ENCODE results near the gene RFTN1.

The RFTN1 gene

DNA sequence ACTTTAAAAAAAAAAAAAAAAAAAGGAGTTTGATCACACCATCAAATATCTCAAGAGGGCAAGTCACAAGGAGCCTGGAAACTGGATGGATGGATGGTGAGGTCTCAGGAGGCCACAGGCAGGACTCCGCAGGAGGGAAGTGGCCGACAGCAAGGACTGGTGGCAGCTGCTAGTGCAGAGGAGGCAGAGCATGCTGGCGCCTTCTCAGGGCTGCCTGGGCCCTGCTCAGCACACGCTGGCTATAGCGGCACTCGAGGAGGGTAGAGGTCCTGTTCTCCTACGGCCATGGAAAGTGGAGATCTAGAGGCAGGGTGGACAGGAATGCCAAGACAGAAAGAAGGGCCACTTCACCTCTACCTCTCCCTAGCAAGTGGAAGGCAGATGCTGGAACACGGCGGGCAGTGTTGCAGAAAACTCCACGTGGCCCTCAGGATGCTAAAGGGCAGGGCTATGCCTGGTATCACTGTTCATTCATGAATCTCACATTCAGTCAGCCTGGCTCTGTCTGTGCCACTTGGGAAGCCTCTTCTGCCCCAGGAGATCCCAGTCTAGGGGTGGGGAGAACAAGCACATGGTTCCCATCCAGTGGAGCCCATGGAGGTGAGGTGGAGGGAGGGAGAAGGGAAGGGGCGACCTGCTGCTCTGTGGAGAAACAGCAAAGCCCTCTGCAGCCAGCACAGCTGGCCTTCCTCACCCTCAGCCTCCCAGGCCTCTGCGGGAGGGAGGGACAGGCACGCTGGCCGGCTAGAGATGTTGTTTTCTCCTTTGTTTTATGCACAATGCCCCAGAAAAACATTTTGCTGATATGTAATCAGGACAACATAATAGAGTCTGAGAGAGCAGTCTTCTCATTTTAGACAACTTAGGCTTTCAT, 177.5 kb downstream of the RFTN1 start:
- Histone ChIP-seq H3K36me3 (ENCODE audit: insufficient read depth, low read length) (no peaks in the 10 kb centered on the region), H3K27me3 (ENCODE audit: control insufficient read depth in 1 of 2, insufficient read depth in 2 of 2, low read length in 2 of 2) (no peaks in the 10 kb centered on the region), H3K4me1 (ENCODE audit: insufficient read depth, low read length) (no peaks in the 10 kb centered on the region), H3K27ac (ENCODE audit: low read depth, low read length) (no peak overlapping the region), H3K9me3 (ENCODE audit: low read length) (no peaks in the 10 kb centered on the region), H3K4me3 (ENCODE audit: low read depth in 1 of 2, low read length in 2 of 2) (no peak overlapping the region), H3K9ac (ENCODE audit: low read length) (no peak overlapping the region)

DNA sequence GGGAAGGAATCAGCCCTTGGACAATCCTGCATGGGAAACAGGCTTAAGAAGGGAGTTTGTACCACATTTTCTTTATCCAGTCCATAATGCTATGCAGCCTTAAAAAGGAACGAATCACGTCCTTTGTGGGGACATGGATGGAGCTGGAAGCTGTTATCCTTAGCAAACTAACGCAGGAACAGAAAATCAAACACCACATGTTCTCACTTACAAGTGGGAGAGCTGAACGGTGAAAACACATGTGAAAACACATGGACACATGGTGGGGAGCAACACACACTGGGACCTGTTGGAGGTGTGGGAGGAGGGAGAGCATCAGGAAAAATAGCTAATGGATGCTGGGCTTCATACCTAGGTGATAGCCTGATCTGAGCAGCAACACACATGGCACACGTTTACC, 178.2 kb downstream of the RFTN1 start:
- Histone ChIP-seq H3K9ac (ENCODE audit: low read length) (no peak overlapping the region), H3K27ac (ENCODE audit: low read depth, low read length) (no peak overlapping the region), H3K4me1 (ENCODE audit: insufficient read depth, low read length) (no peaks in the 10 kb centered on the region), H3K27me3 (ENCODE audit: control insufficient read depth in 1 of 2, insufficient read depth in 2 of 2, low read length in 2 of 2) (no peaks in the 10 kb centered on the region), H3K4me3 (ENCODE audit: low read depth in 1 of 2, low read length in 2 of 2) (no peak overlapping the region), H3K9me3 (ENCODE audit: low read length) (no peaks in the 10 kb centered on the region), H3K36me3 (ENCODE audit: insufficient read depth, low read length) (no peaks in the 10 kb centered on the region)

DNA sequence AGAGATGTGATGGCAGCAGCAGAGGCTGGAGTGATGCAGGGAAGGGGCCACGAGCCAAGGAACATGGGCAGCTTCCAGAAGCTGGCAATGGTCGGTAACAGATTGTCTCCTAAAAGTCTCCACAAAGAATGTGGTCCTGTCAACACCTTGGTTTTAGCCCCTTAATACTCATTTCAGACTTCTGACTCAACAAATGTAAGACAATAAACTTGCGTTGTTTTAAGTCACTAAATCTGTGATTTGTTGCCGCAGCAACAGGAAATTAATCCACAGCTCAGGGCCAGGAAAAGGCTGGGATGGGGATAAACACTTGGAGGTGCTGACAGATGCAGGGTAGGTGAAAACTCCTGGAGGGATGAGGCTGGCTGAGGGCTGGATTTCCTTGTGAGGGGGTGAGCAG, 178.6 kb downstream of the RFTN1 start:
- H3K36me3 ChIP-seq (ENCODE audit: insufficient read depth, low read length) = no peaks in the 10 kb centered on the region
- H3K4me3 ChIP-seq (ENCODE audit: low read depth in 1 of 2, low read length in 2 of 2) = no peak overlapping the region
- H3K9me3 ChIP-seq (ENCODE audit: low read length) = no peaks in the 10 kb centered on the region
- H3K27ac ChIP-seq (ENCODE audit: low read depth, low read length) = no peak overlapping the region
- H3K27me3 ChIP-seq (ENCODE audit: control insufficient read depth in 1 of 2, insufficient read depth in 2 of 2, low read length in 2 of 2) = no peaks in the 10 kb centered on the region
- H3K4me1 ChIP-seq (ENCODE audit: insufficient read depth, low read length) = no peaks in the 10 kb centered on the region
- no peak overlapping the region for H3K9ac ChIP-seq (ENCODE audit: low read length)

DNA sequence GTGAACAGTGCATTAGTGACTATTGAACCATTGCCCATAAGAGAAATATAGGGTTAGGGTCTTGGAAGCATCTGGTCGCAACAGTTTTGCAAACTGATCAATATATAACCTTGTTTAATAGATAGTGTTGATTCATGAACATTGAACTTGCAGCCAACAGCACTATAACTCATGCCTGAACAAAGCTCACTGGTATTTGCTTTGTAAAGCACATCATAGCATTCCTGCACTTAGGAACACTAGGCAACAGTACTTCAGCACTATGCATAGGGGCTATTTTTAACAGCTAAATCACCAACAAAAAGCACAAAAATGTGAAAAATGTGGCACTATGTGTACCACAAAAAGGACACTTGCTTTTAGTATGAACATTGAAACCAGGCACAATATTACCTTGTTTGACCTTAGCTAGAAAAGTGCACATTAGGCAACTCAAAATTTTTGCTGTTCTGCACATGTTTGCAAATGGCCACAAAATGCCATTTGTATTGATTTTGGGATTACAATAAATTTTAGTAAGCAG, 180.5 kb downstream of the RFTN1 start:
- no peaks in the 10 kb centered on the region for H3K4me1 ChIP-seq (ENCODE audit: insufficient read depth, low read length)
- H3K27me3 ChIP-seq (ENCODE audit: control insufficient read depth in 1 of 2, insufficient read depth in 2 of 2, low read length in 2 of 2) = no peaks in the 10 kb centered on the region
- H3K9ac ChIP-seq (ENCODE audit: low read length) = no peak overlapping the region
- H3K36me3 ChIP-seq (ENCODE audit: insufficient read depth, low read length) = no peaks in the 10 kb centered on the region
- H3K4me3 ChIP-seq (ENCODE audit: low read depth in 1 of 2, low read length in 2 of 2) = no peak overlapping the region
- H3K9me3 ChIP-seq (ENCODE audit: low read length) = no peaks in the 10 kb centered on the region
- no peak overlapping the region for H3K27ac ChIP-seq (ENCODE audit: low read depth, low read length)

DNA sequence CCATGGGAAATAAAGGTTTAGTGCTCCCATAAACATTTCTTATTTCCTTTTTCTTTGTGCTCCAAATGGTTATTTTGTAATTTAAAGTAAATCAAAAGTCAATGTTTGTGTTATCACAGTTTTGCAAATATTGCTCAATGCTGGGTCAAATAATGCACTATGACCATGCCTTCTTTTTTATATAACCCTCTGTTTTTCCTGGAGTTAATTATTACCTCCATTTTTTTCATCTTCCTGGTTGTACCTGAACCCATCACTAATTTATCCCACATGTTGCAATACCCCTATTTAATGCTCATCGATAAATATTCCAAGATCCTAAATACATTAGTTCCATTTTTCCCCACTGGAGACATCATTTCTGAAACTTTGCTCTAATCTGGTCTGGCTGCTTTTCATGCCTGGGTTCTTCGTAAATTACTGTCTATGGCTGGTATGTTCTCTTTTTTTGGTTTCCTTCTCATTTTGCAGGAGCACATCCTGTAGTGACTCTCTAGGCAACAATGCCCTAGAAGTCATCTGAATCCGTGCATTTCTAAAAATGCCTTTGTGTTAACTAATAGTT, 182.1 kb downstream of the RFTN1 start:
- Histone ChIP-seq H3K27me3 (ENCODE audit: control insufficient read depth in 1 of 2, insufficient read depth in 2 of 2, low read length in 2 of 2) (no peaks in the 10 kb centered on the region), H3K4me3 (ENCODE audit: low read depth in 1 of 2, low read length in 2 of 2) (no peak overlapping the region), H3K36me3 (ENCODE audit: insufficient read depth, low read length) (no peaks in the 10 kb centered on the region), H3K27ac (ENCODE audit: low read depth, low read length) (no peak overlapping the region), H3K4me1 (ENCODE audit: insufficient read depth, low read length) (no peaks in the 10 kb centered on the region), H3K9me3 (ENCODE audit: low read length) (no peaks in the 10 kb centered on the region), H3K9ac (ENCODE audit: low read length) (no peak overlapping the region)

DNA sequence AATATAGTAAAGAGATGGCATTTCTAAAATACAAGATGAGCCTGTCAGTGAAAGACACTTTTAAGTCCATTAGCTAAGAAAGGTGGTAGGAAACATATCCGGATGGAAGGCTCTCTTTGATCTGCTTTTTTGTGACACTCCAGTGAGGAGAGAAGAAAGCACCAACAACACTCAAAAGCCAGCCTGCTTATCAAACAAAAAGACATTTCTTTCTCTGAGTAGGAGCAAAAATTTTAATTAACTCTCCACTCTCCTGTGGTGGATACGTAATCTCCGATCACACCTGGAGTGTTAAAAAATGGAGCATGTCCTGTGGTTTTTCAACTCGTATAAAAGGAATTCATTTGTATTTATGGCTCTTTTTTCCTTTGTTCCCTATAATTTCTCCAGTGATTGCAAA, 183.1 kb downstream of the RFTN1 start:
- H3K9ac ChIP-seq (ENCODE audit: low read length) = no peak overlapping the region

DNA sequence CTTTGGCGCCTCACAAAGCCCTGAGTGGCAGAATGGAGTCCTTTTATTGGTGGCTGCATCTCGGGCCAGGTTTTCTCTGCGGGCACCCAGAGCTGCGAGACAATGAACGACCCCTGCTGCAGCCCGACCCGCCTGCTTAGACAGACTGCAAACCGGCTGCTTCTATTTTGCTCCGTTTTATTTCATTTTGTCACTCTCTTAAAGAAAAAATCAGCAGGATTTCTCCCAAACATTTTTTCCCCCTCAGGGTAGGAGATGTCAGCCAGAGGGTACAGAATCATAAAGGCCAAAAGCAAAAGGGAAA, 183.7 kb downstream of the RFTN1 start:
- no peaks in the 10 kb centered on the region for H3K4me1 ChIP-seq (ENCODE audit: insufficient read depth, low read length)
- H3K27ac ChIP-seq (ENCODE audit: low read depth, low read length) = no peak overlapping the region
- no peak overlapping the region for H3K9ac ChIP-seq (ENCODE audit: low read length)
- H3K4me3 ChIP-seq (ENCODE audit: low read depth in 1 of 2, low read length in 2 of 2) = no peak overlapping the region
- H3K27me3 ChIP-seq (ENCODE audit: control insufficient read depth in 1 of 2, insufficient read depth in 2 of 2, low read length in 2 of 2) = no peaks in the 10 kb centered on the region
- H3K36me3 ChIP-seq (ENCODE audit: insufficient read depth, low read length) = peaks cover 10% of the 10 kb centered on the region
- no peaks in the 10 kb centered on the region for H3K9me3 ChIP-seq (ENCODE audit: low read length)

More for the DNA sequence above, 183.1 kb downstream of the RFTN1 start:
- no peaks in the 10 kb centered on the region for H3K9me3 ChIP-seq (ENCODE audit: low read length)
- H3K36me3 ChIP-seq (ENCODE audit: insufficient read depth, low read length) = peaks cover 8% of the 10 kb centered on the region
- no peaks in the 10 kb centered on the region for H3K27me3 ChIP-seq (ENCODE audit: control insufficient read depth in 1 of 2, insufficient read depth in 2 of 2, low read length in 2 of 2)
- H3K27ac ChIP-seq (ENCODE audit: low read depth, low read length) = no peak overlapping the region
- H3K4me1 ChIP-seq (ENCODE audit: insufficient read depth, low read length) = no peaks in the 10 kb centered on the region
- H3K4me3 ChIP-seq (ENCODE audit: low read depth in 1 of 2, low read length in 2 of 2) = no peak overlapping the region

DNA sequence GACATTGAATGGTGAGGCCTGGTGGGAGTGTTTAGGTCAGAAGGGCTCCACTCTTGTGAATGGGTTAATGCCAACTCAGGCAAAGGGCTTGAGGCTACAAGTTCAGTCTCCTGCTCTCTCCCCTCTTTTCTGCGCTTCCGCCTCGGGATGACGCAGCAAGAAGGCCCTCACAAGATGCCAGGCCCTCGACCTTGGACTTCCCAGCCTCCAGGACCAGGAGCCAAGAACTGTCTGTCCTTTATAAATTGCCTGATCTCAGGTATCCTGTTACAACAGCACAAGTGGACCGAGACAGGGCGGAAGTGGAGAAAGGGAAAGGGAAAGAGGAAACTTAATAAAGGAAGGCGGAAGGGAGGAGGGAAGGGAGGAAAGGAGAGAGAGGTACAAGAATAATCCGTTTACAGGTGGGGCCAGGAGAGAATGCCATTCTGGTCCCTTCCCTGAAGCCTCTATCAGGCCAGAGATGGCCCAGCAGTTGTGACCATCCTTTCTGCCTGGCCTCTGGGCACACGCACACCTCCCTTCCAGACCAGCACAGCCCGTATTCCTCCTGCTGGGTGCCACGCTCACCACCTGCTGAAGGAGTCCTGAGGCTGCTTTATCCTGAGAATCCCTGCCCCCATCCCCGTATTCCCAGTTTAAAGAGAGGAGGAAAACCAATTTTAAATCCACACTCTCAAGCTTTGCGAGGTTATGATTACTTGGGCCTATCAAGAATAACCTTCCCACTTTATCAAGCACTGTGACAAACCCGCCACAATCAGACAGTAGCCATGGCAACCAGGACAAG, 184.3 kb downstream of the RFTN1 start:
- no peak overlapping the region for H3K9ac ChIP-seq (ENCODE audit: low read length)
- H3K9me3 ChIP-seq (ENCODE audit: low read length) = no peaks in the 10 kb centered on the region
- no peak overlapping the region for H3K4me3 ChIP-seq (ENCODE audit: low read depth in 1 of 2, low read length in 2 of 2)
- H3K27ac ChIP-seq (ENCODE audit: low read depth, low read length) = no peak overlapping the region
- H3K36me3 ChIP-seq (ENCODE audit: insufficient read depth, low read length) = peaks cover 10% of the 10 kb centered on the region
- no peaks in the 10 kb centered on the region for H3K4me1 ChIP-seq (ENCODE audit: insufficient read depth, low read length)
- no peaks in the 10 kb centered on the region for H3K27me3 ChIP-seq (ENCODE audit: control insufficient read depth in 1 of 2, insufficient read depth in 2 of 2, low read length in 2 of 2)

DNA sequence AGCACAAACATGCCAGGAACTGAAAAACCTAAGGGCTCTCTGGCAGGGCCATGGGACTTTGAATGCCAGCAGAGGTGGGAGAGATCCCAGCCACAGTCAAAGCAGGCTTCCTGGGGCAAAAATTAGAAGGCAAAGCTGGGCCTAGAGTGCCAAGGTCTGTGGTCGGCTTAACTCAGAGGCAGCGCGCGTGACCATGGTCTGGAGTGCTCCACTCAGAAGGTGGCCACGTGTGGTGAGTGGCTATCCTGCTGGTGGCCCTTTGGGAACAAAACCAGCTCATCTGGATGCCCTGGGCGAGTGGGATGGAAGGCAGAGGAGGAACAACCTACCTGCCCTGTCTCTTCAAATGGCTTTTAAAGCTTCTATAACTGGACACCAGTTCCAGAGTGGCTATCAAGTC, 185.4 kb downstream of the RFTN1 start:
- Histone ChIP-seq H3K4me3 (ENCODE audit: low read depth in 1 of 2, low read length in 2 of 2) (no peak overlapping the region), H3K9me3 (ENCODE audit: low read length) (no peaks in the 10 kb centered on the region), H3K36me3 (ENCODE audit: insufficient read depth, low read length) (peaks cover 10% of the 10 kb centered on the region), H3K9ac (ENCODE audit: low read length) (no peak overlapping the region), H3K27ac (ENCODE audit: low read depth, low read length) (no peak overlapping the region), H3K4me1 (ENCODE audit: insufficient read depth, low read length) (no peaks in the 10 kb centered on the region), H3K27me3 (ENCODE audit: control insufficient read depth in 1 of 2, insufficient read depth in 2 of 2, low read length in 2 of 2) (no peaks in the 10 kb centered on the region)

DNA sequence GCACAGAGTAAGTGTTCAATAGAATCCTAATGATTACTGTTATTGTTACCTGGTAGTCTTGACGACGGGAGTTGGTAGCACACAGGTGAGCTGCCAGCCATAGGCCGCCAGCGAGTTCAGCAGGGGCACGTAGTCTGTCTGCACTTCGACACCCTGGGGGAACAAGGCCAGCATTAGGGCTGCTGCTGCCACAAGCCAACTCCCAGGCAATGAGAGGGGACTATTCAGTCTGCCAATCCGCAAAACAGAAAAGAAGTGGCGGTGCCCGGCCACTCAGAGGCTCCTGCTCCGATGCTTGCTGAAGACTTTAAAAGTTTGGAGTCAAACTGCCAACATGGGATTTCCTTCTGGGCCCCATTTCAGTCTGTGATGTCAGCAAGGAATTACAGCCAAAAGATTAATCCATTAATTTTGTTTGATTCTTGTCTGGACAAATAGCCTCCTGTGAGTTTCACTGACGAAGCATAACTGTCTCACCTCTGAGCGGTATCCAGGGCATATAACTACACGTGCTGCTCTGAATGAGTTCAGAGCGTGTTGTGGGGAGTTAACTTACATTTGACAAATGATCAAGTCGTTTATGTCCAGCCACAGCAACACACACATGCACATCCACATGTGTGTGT, 186.7 kb downstream of the RFTN1 start:
- no peaks in the 10 kb centered on the region for H3K27me3 ChIP-seq (ENCODE audit: control insufficient read depth in 1 of 2, insufficient read depth in 2 of 2, low read length in 2 of 2)
- H3K36me3 ChIP-seq (ENCODE audit: insufficient read depth, low read length) = peaks cover 12% of the 10 kb centered on the region
- H3K9ac ChIP-seq (ENCODE audit: low read length) = no peak overlapping the region
- H3K4me3 ChIP-seq (ENCODE audit: low read depth in 1 of 2, low read length in 2 of 2) = no peak overlapping the region
- no peaks in the 10 kb centered on the region for H3K4me1 ChIP-seq (ENCODE audit: insufficient read depth, low read length)
- H3K27ac ChIP-seq (ENCODE audit: low read depth, low read length) = no peak overlapping the region
- H3K9me3 ChIP-seq (ENCODE audit: low read length) = no peaks in the 10 kb centered on the region

- Histone ChIP-seq H3K4me3 (ENCODE audit: low read depth in 1 of 2, low read length in 2 of 2) (no peak overlapping the region), H3K27me3 (ENCODE audit: control insufficient read depth in 1 of 2, insufficient read depth in 2 of 2, low read length in 2 of 2) (no peaks in the 10 kb centered on the region), H3K4me1 (ENCODE audit: insufficient read depth, low read length) (no peaks in the 10 kb centered on the region), H3K36me3 (ENCODE audit: insufficient read depth, low read length) (peaks cover 17% of the 10 kb centered on the region), H3K27ac (ENCODE audit: low read depth, low read length) (no peak overlapping the region), H3K9ac (ENCODE audit: low read length) (no peak overlapping the region), H3K9me3 (ENCODE audit: low read length) (no peaks in the 10 kb centered on the region)
These were observed 187.6 kb downstream of the RFTN1 start for GRCh38 chr3:16325850-16326249.

Data from muscle layer of colon (tissue), 2 donors.